H1 (cell line): Measurements from ENCODE around the gene DCAF17. TPM values are rescaled to one million over a fixed set of nuclear protein-coding genes. Genes with fewer than 3 reads are reported as not detected.

ENCODE experiments used
- CTCF ChIA-PET: fragments of 300-600 bp; sonication (Branson Sonifier 250); formaldehyde crosslinking; loops from one replicate; lab custom pipeline; 2021; ENCODE audit not compliant: partially characterized antibody; lab: Charles Lee
- POLR2A ChIA-PET: fragments of 300-600 bp; sonication (Branson Sonifier 250); formaldehyde crosslinking; loops from one replicate; lab custom pipeline; 2021; ENCODE audit warnings: inconsistent platforms; ENCODE audit not compliant: partially characterized antibody; lab: Charles Lee
- DNase-seq, 2 experiments: peaks; one replicate each; pipeline versions ENCODE4 v3.0.0 to v3.0.0-alpha.2; 2010 to 2022; ENCODE audit warnings: low spot score in 2 of 2, low read depth in 1 of 2, mixed read lengths in 1 of 2
- FAIRE-seq: peaks from 2 replicates; lab custom pipeline; 2011; peaks lifted over from hg19 to GRCh38; lab: Jason Lieb, UNC
- H2AFZ ChIP-seq: 2 replicates; pipeline ENCODE4 v1.8.1; 2012; ENCODE audit warnings: low read length, inconsistent platforms
- H2AK5ac ChIP-seq: 2 replicates; pipeline ENCODE4 v1.6.1; 2013; ENCODE audit warnings: low read depth, low read length
- H2BK120ac ChIP-seq: replicated peaks from 2 replicates; pipeline ENCODE3; 2013; ENCODE audit warnings: low read depth, low read length, inconsistent platforms
- H2BK12ac ChIP-seq: 2 replicates; pipeline ENCODE4 v1.6.1; 2013; ENCODE audit warnings: low read depth, low read length
- H2BK15ac ChIP-seq: 2 replicates; pipeline ENCODE4 v1.6.1; 2013; ENCODE audit warnings: low read length
- H2BK20ac ChIP-seq: 2 replicates; pipeline ENCODE4 v1.6.1; 2013; ENCODE audit warnings: low read length
- H2BK5ac ChIP-seq: 2 replicates; pipeline ENCODE4 v1.6.1; 2013; ENCODE audit warnings: low read depth, low read length
- H3K14ac ChIP-seq: 2 replicates; pipeline ENCODE4 v1.6.1; 2013; ENCODE audit warnings: inconsistent platforms; ENCODE audit not compliant: insufficient read length
- H3K18ac ChIP-seq: 2 replicates; pipeline ENCODE4 v1.6.1; 2013; ENCODE audit warnings: low read length; ENCODE audit errors: extremely low read depth
- H3K23ac ChIP-seq: 2 replicates; pipeline ENCODE4 v1.6.1; 2013; ENCODE audit warnings: inconsistent platforms; ENCODE audit not compliant: insufficient read length
- H3K23me2 ChIP-seq: 2 replicates; pipeline ENCODE4 v1.6.1; 2013; ENCODE audit warnings: low read depth, low read length
- H3K27ac ChIP-seq: 2 replicates; pipeline ENCODE4 v1.6.1; 2011; ENCODE audit warnings: low read depth, low read length, inconsistent platforms
- H3K27me3 ChIP-seq, 4 experiments: replicated peaks in 1 of 4; 1 replicate in 1 of 4; 2 replicates in 3 of 4; pipeline versions ENCODE4 v1.6.1 to v1.8.1; 2011 to 2013; ENCODE audit warnings: low read length in 3 of 4, mild to moderate bottlenecking in 3 of 4, inconsistent platforms in 2 of 4, mixed read lengths in 2 of 4, moderate library complexity in 1 of 4; ENCODE audit not compliant: control insufficient read depth in 3 of 4, insufficient read depth in 3 of 4; ENCODE audit errors: extremely low read depth in 1 of 4
- H3K36me3 ChIP-seq, 4 experiments: 2 replicates each; pipeline versions ENCODE4 v1.6.1 to v1.8.1; 2011 to 2013; ENCODE audit warnings: mild to moderate bottlenecking in 4 of 4, low read length in 3 of 4, moderate library complexity in 2 of 4, control low read depth in 1 of 4, inconsistent platforms in 1 of 4; ENCODE audit not compliant: insufficient read depth in 4 of 4, control insufficient read depth in 2 of 4
- H3K4ac ChIP-seq: replicated peaks from 2 replicates; pipeline ENCODE3; 2013; ENCODE audit warnings: low read length, low read depth, mixed read lengths, inconsistent platforms; ENCODE audit not compliant: insufficient read length
- H3K4me1 ChIP-seq, 4 experiments: replicated peaks in 1 of 4; 1 replicate in 1 of 4; 2 replicates in 3 of 4; pipeline versions ENCODE4 v1.6.1 to v1.8.1; 2011 to 2013; ENCODE audit warnings: low read length in 3 of 4, inconsistent platforms in 2 of 4, mixed read lengths in 1 of 4; ENCODE audit not compliant: insufficient read depth in 4 of 4, control insufficient read depth in 3 of 4
- H3K4me2 ChIP-seq, 2 experiments: 2 replicates each; pipeline versions ENCODE4 v1.6.1 to v1.8.1; 2011 to 2013; ENCODE audit warnings: low read depth in 2 of 2, low read length in 2 of 2, control low read depth in 1 of 2, inconsistent platforms in 1 of 2, mild to moderate bottlenecking in 1 of 2; ENCODE audit not compliant: insufficient read depth in 1 of 2
- H3K4me3 ChIP-seq, 4 experiments: fragments of 200-600, 300-600 bp in 1 of 4; sonication (generic), shearing (Covaris generic), sonication (Bioruptor Twin) in 1 of 4; 2 replicates each; pipeline versions ENCODE4 v1.5.1 to v1.8.1; 2011 to 2016; ENCODE audit warnings: low read length in 4 of 4, low read depth in 3 of 4, control low read depth in 2 of 4, inconsistent platforms in 2 of 4, mild to moderate bottlenecking in 2 of 4, mixed read lengths in 1 of 4, moderate library complexity in 1 of 4; ENCODE audit not compliant: insufficient read depth in 2 of 4; ENCODE audit errors: extremely low read depth in 1 of 4
- H3K56ac ChIP-seq: replicated peaks from 2 replicates; pipeline ENCODE3; 2013; ENCODE audit warnings: low read depth, mild to moderate bottlenecking, mixed read lengths, low read length, inconsistent platforms; ENCODE audit not compliant: insufficient read length
- H3K79me1 ChIP-seq: 2 replicates; pipeline ENCODE4 v1.6.1; 2013; ENCODE audit warnings: low read depth, low read length, control low read depth
- H3K79me2 ChIP-seq, 2 experiments: 2 replicates each; pipeline versions ENCODE4 v1.6.1 to v1.8.1; 2012 to 2013; ENCODE audit warnings: low read length in 2 of 2, mild to moderate bottlenecking in 2 of 2, inconsistent platforms in 1 of 2; ENCODE audit not compliant: insufficient read depth in 2 of 2, control insufficient read depth in 1 of 2
- H3K9ac ChIP-seq, 4 experiments: replicated peaks in 1 of 4; 1 replicate in 1 of 4; 2 replicates in 3 of 4; pipeline versions ENCODE4 v1.6.1 to v1.8.1; 2011 to 2013; ENCODE audit warnings: low read depth in 3 of 4, low read length in 3 of 4, control low read depth in 2 of 4, mild to moderate bottlenecking in 2 of 4, moderate library complexity in 2 of 4, inconsistent platforms in 1 of 4; ENCODE audit errors: extremely low read depth in 1 of 4
- H3K9me3 ChIP-seq, 2 experiments: 2 replicates each; pipeline versions ENCODE4 v1.6.1 to v1.8.1; 2012 to 2013; ENCODE audit warnings: mild to moderate bottlenecking in 2 of 2, moderate library complexity in 2 of 2, control low read depth in 1 of 2, inconsistent platforms in 1 of 2, low read depth in 1 of 2, low read length in 1 of 2, mixed read lengths in 1 of 2; ENCODE audit not compliant: insufficient read depth in 2 of 2
- H4K20me1 ChIP-seq, 2 experiments: replicated peaks in 1 of 2; 2 replicates each; pipeline versions ENCODE3 to v1.8.1; 2011 to 2013; ENCODE audit warnings: inconsistent platforms in 2 of 2, low read length in 2 of 2, mild to moderate bottlenecking in 1 of 2; ENCODE audit not compliant: insufficient read depth in 2 of 2, control insufficient read depth in 1 of 2
- H4K5ac ChIP-seq: 2 replicates; pipeline ENCODE4 v1.6.1; 2013; ENCODE audit warnings: low read length, low read depth, mixed read lengths, inconsistent platforms; ENCODE audit not compliant: insufficient read length
- H4K8ac ChIP-seq: 2 replicates; pipeline ENCODE4 v1.8.0; 2013; ENCODE audit warnings: mild to moderate bottlenecking, moderate library complexity, low read length, inconsistent platforms; ENCODE audit not compliant: insufficient read depth; ENCODE audit errors: extremely low read depth
- H4K91ac ChIP-seq: replicated peaks from 2 replicates; pipeline ENCODE3; 2013; ENCODE audit warnings: low read length, mixed read lengths, inconsistent platforms; ENCODE audit not compliant: insufficient read length
- ASH2L ChIP-seq: fragments of 200-600, 300-600 bp; sonication (generic); IDR thresholded peaks from one replicate; pipeline ENCODE4 v1.7.1; 2017; ENCODE audit warnings: low read length
- GABPA ChIP-seq: IDR thresholded peaks from 2 replicates; pipeline ENCODE4 v1.6.1; 2011; ENCODE audit warnings: mild to moderate bottlenecking, low read length, moderate library complexity, borderline replicate concordance; ENCODE audit not compliant: insufficient read depth
- GTF2F1 ChIP-seq: IDR thresholded peaks from 2 replicates; pipeline ENCODE4 v1.6.1; 2012; ENCODE audit warnings: low read depth, low read length, improper control_type of control experiment, borderline replicate concordance
- NANOG ChIP-seq: IDR thresholded peaks from 2 replicates; pipeline ENCODE4 v1.6.1; 2011; ENCODE audit warnings: low read length, low read depth, mild to moderate bottlenecking, inconsistent platforms; ENCODE audit not compliant: insufficient read depth, poor library complexity, severe bottlenecking
- NRF1 ChIP-seq: IDR thresholded peaks from 2 replicates; pipeline ENCODE4 v1.6.1; 2011; ENCODE audit warnings: mild to moderate bottlenecking, low read depth, low read length, improper control_type of control experiment
- POLR2A ChIP-seq, 2 experiments: IDR thresholded peaks; 1 replicate in 1 of 2; 2 replicates in 1 of 2; pipeline ENCODE4 v1.6.1; 2011; ENCODE audit warnings: low read depth in 2 of 2, low read length in 2 of 2, mild to moderate bottlenecking in 2 of 2; ENCODE audit errors: control extremely low read depth in 1 of 2
- SIRT6 ChIP-seq: IDR thresholded peaks from one replicate; pipeline ENCODE4 v1.7.1; 2012; ENCODE audit warnings: low read length, inconsistent platforms
- SP4 ChIP-seq: IDR thresholded peaks from 2 replicates; pipeline ENCODE4 v1.6.1; 2012; ENCODE audit warnings: low read length, inconsistent platforms
- TAF1 ChIP-seq: IDR thresholded peaks from 2 replicates; pipeline ENCODE4 v1.6.1; 2011; ENCODE audit warnings: mild to moderate bottlenecking, low read depth, low read length
- WGBS, 2 experiments: shearing (Covaris generic) in 1 of 2; methylation state at CpG; one replicate each; pipeline versions ENCODE4 v1.1.6 to v1.1.7; 2013 to 2015; ENCODE audit warnings: low lambda C conversion rate in 2 of 2, mixed read lengths in 2 of 2, inconsistent platforms in 1 of 2, low coverage in 1 of 2, missing lambda C conversion rate in 1 of 2; ENCODE audit not compliant: insufficient replicate concordance in 2 of 2, insufficient coverage in 1 of 2, insufficient read length in 1 of 2; ENCODE audit errors: extremely low coverage in 1 of 2, missing lambda C conversion rate in 1 of 2; 5-methylcytosine and 5-hydroxymethylcytosine counted together
- polyA plus RNA-seq, 7 experiments: library from polyadenylated mRNA; depleted of rRNA in 3 of 7; stranded (reverse) in 5 of 7; unstranded in 2 of 7; fragments of >200 nt in 5 of 7; fragments of 200-250 nt in 2 of 7; gene quantifications; 1 replicate in 5 of 7; 2 replicates in 1 of 7; 4 replicates in 1 of 7; pipeline versions ENCODE4 v1.2.1 to v1.2.3, GENCODE V29; 2011 to 2013; ENCODE audit warnings: missing spikeins in 2 of 7, mixed read lengths in 2 of 7
- total RNA-seq: library from RNA; stranded (reverse); fragmentation: NEBNext Ultra II Directional; extraction: Animal tissue kit (Norgen Biotek cat#: 25700); gene quantifications from 2 replicates; pipeline ENCODE4 v1.2.1, GENCODE V29; 2021
- TF ChIP-seq, protein P1 (sequence below): IDR thresholded peaks from 2 replicates; pipeline ENCODE4 v1.6.1; 2012; ENCODE audit warnings: inconsistent platforms

Gene DCAF17
- total and polyA plus RNA-seq, 2 of the 8 experiments (the other 6 are each of a cell fraction or from before 2014, with no cell fraction given): 10.7 to 30.0 TPM

DNA sequence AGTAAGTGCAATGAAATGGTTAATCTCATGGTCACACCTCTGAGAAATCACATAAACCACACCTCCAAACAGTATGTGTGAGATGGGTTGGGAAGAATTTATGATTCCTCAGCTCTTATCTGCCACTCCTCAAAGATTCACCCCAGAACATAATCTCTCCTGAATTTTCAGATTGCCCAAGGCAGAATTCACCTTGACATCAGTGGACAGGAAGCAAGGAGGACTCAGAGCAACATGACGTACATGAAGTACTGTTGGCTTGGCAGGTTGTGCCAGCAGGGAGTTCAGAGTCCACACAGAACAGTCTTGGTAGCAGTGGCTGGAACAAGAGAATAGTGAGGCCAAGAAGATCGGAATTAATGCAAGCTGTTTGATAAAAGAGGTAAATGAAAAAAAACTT is 56.6 kb downstream of the DCAF17 start:
- H3K4me2 ChIP-seq: no peak overlapping the region; a peak in 1 of 4 replicates
- no peak overlapping the region for H4K5ac ChIP-seq
- no peak overlapping the region for H3K56ac ChIP-seq
- H3K23me2 ChIP-seq: no peaks in the 10 kb centered on the region
- H3K23ac ChIP-seq: no peak overlapping the region
- no peak overlapping the region for H3K27ac ChIP-seq
- H3K14ac ChIP-seq: no peak overlapping the region
- no peak for FAIRE-seq
- POLR2A ChIA-PET: interaction anchor here (1.5 to 3.8 kb wide), 3 partner anchors 8 to 32 kb away, joined by 3 to 22 read pairs (median 10); partner anchors contain the start of gene CYBRD1
- H3K79me2 ChIP-seq: no peaks in the 10 kb centered on the region
- no peak overlapping the region for H3K4me3 ChIP-seq
- H4K91ac ChIP-seq: no peak overlapping the region
- H2AK5ac ChIP-seq: no peak overlapping the region; the same call in 1 of the 2 replicates
- H3K18ac ChIP-seq: no peak overlapping the region
- no peaks in the 10 kb centered on the region for H3K27me3 ChIP-seq
- no peaks in the 10 kb centered on the region for H3K36me3 ChIP-seq
- no peak for DNase-seq
- H3K79me1 ChIP-seq: no peaks in the 10 kb centered on the region
- no peaks in the 10 kb centered on the region for H4K20me1 ChIP-seq
- WGBS, 2 experiments: 93% methylated on average over 2 of the region's 2 CpGs; no CpG with 5 or more reads in 1 of the 2 experiments
- H4K8ac ChIP-seq: no peak overlapping the region
- CTCF ChIA-PET: interaction anchor here (1.0 to 2.5 kb wide), 9 partner anchors 19 to 443 kb away, joined by 3 to 8 read pairs (median 4); partner anchors contain the start of genes DCAF17 and METTL8
- no peak overlapping the region for H2BK12ac ChIP-seq
- peaks cover 0 to 4% (median 1%) of the 10 kb centered on the region in 4 experiments; a peak in 3 of 7 replicates for H3K4me1 ChIP-seq
- no peak overlapping the region for H2BK20ac ChIP-seq
- no peak overlapping the region for H2BK120ac ChIP-seq
- TF ChIP-seq ASH2L (no peak), SP4 (no peak), NRF1 (no peak), SIRT6 (no peak), GABPA (no peak), NANOG (no peak), POLR2A (IDR thresholded peaks at IDR 0.05; ENCODE audit: control extremely low read depth in 1 of 2, low read depth in 2 of 2, low read length in 2 of 2) (no peak), GTF2F1 (no peak), TAF1 (no peak)
- TF ChIP-seq, protein P1, sequence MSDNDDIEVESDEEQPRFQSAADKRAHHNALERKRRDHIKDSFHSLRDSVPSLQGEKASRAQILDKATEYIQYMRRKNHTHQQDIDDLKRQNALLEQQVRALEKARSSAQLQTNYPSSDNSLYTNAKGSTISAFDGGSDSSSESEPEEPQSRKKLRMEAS: no peak
- no peak overlapping the region for H2BK15ac ChIP-seq
- no peak overlapping the region for H2BK5ac ChIP-seq
- no peak overlapping the region for H3K4ac ChIP-seq
- H3K9me3 ChIP-seq: no peaks in the 10 kb centered on the region
- no peak overlapping the region for H3K9ac ChIP-seq
- H2AFZ ChIP-seq: no peak overlapping the region
